NCI-H128 (cell line): ENCODE measurements around the gene HOMEZ.
"Not testable (repeated sequence)": the region's sequence is repeated elsewhere in the genome, so short reads cannot be mapped to it uniquely, and the experiment has no call there.

Experiments
- DNase-seq: peaks from one replicate; lab custom pipeline; 2025; ENCODE audit not compliant: unreplicated experiment; lab: John Stamatoyannopoulos, UW

HOMEZ gene

DNA sequence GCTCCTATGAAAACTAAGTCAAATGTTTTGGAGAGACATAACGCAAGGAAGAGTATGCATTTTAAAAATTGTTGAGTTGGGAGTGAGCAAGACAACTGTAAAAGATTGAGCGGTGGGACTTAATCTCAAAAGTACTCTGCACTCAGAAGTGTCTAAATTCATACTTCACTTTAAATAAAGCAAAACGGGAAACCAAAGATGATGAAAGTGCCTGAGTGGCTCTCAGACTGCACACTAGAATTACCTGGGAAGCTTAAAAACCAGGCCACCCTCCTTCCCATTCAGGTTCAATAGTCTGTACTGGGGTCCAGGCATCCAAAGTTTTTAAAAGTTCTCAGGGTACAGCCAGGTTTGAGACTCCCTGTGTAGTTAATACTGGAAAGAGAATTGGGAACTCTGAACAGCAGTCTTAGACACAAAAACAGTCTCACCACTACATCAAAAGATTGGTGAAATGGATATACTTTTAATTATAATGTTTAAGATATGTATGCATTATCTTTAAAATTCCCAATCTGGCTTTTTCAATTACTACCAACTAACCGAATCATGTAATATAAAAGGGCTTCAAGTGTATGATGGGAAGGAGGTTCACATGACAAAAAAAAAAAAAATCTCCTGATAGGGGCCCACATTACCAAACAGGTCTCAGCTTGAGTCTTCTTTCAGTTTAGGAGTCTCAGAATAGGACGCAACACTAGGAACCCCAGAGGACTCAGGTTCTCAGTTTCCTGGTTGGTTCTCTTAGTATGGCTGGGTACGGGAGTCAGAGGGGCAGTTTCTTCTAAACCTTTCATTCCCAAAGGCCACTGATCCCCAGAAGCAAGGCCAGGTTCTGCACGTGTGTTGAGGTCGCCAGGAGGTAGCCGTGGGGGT lies 1.0 kb downstream of the HOMEZ start:
- DNase-seq, result no peak

DNA sequence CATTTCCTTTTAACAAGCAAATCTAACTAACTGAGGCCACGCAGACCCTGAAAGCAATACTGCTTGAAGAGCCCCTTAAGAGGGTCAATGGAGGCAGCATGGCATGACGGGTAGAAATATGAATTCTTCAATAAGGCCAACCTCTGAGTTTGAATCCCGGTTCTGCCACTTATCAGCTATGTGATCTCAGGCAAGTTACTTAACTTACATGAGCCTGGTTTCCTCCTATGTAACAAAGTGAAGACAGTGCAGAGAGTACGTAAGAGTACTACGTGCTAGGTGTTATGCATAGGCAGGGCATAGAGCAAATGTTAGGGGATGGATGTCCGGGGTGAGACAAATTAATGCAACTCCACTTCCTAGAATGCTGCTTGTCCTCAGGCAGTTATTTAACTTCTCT lies 4.7 kb downstream of the HOMEZ start:
- DNase-seq, result no peak

DNA sequence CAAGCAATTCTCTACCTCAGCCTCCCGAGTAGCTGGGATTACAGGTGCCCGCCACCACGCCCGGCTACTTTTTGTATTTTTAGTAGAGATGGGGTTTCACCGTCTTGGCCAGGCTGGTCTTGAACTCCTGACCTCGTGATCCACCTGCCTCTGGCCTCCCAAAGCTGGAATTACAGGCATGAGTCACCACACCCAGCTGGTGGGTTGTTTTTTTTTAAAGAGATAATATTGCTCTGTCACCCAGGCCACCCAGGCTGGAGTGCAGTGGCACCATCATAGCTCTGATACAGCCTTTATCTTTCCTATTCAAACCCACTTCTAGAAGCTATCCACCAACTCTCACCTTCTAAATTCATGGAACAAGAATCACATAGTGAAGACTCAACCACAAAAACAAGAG lies 8.0 kb downstream of the HOMEZ start:
- not testable (repeated sequence) for DNase-seq

DNA sequence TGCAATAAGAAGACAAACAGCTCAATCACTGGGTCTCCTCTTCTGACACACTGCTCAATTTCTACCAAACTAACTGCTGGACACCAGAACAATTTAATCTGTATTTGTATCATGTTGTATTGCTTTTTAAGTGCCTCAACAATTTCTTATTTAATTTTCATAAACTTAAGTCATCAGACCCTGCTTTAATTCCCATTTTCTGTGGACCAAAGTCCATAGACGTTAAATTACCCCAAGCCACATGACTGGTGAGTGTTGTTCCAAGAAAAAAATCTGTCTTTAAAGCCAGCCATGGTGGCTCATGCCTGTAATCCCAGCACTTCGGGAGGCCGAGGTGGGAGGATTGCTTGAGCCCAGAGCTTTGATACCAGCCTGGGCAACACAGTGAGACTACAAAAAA lies 8.7 kb downstream of the HOMEZ start:
- no peak for DNase-seq

DNA sequence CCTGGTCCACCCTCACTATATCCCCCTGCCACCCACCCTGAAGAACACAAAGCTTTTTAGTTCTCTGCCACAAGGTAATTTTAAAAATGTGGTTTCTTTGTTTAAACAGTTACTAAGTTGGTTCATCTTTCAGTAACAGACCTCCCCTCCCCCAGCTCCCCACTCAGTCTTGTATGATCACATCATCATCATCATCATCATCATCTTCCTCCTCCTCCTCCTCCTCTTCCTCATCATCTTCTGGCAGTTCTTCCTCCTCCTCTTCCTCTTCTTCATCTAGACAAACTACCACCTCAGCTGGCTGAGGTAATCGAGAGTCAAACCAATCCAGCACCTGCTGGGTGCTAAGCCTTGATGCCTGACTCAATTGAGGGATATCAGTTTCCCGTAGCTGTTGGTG lies 10.5 kb downstream of the HOMEZ start:
- no peak for DNase-seq

DNA sequence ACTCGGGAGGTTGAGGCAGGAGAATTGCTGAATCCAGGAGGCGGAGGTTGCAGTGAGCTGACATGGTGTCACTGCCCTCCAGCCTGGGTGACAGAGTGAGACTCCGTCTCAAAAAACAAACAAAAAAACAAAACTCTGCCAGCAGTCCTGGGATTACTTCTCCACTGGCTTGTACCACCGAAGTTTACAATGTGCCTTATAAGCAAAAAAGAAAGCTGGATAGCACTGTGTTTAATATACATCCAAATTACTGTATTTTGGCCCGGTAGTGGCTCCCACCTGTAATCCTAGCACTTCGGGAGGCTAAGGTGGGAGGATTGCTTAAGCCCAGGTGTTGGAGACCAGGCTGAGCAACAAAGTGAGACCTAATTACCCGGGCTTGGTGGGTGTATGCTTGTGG lies 16.7 kb downstream of the HOMEZ start:
- DNase-seq, result no peak

DNA sequence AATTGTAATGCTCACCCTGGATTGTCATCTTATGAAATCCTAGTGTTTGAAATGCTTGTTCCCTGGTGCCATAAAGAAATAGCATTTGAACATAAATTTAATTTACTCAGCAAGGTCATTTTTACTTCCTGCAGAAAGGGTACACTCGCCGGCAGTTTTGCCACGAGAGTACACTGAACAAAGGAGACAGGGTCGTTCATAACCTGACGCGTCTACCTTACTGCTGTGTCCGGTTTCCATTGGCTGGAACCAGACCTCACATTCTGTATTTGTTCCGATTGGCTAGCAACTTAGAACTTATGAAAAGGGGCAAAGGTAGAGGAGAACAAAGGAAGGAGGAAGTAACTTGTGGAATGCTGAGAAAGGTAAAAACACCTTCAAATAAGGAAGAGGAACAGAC lies 25.1 kb downstream of the HOMEZ start:
- DNase-seq, result not testable (repeated sequence)

DNA sequence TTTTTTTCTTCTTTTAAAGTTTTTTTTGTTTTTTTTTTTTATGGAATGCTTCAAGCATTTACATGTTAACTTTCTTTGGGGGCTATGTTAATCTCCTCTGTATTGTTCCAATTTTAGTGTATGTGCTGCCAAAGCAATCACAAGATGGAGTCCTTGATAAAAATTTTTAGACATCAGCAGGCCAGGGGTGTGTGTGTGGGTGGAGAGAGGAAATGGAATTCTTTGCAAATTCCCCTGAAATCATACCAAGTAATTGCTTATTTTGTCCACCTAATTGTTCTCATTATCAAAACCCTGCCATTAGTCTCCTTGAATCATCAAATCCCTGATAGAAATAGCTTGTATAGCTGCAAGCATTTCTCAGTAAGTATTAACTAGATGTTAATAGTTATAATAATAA lies 26.5 kb downstream of the HOMEZ start:
- no peak for DNase-seq

DNA sequence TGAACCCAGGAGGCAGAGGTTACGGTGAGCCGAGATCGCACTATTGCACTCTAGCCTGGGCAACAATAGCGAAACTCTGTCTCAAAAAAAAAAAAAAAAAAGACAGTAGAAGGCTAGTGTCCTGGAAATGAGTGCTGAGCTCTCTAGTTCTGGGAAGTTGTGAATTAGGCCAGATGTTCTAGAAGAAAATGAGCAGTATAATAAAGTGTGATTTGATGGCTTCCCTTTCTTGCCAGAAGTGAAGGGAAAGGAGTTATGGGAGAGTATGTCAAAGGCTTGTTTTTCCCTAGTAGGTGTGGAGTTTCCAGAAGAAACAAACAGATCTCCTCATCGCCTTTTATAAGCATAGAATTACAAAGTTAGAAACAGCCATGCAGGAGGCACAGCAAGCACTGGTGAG lies 27.7 kb downstream of the HOMEZ start:
- DNase-seq, result no peak

DNA sequence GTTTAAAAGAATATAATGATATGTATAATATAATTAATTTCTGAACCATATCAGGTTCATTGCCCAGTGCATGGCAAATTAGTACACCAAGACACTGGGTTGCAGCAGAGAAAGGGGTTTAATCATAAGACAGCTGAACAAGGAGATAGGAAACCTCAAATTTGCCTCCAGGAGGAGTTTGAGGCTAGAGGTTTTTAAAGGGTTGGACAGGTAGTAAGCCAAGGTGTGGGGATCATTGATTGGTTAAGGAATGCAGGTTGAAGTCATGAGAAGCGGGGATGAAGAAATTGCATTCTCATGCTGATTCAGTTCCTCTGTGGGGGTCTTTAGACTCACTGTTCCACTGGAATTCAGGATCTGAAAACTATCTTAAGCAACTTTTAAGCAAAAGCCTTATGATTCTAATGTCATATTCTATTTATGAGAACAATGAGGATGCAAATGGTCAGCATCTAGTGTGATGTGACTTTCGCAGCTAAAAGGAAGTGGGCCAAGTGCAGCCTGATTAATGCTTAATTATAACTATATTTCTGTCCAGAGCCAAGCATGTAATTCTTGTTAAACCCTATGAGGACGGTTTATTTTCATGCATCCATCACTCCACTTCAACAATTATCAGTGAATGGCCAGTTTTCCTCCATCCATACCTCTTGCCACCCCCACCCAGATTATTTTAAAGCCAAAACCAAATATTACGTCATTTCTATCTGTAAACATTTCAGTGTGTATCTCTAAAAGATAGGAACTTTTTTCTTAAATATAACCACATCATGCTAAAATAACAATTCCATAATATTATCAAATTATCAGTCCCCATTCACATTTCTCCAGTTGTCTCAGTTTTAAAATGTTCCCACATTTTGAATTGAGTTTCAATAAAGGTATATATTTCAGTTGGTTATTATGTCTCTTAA lies 33.3 kb downstream of the HOMEZ start:
- DNase-seq, result no peak

DNA sequence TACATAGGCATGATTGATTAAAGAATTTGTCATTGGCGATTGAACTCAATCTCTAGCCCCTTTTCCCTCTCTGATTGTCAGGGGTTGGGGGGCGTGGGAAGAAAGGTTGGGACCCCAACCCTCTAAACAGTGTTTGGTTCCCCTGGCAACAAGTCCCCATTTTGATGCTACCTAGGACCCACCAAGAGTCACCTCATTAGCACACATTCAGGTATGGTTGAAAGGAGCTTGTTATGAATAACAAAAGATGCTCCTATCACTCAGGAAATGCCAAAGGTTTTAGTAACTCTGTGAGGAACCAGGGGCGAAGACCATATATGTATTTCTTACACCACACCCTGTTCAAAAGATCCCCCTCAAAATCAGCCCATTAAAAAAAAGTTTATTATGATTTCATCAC lies 33.9 kb downstream of the HOMEZ start:
- DNase-seq, result no peak

DNA sequence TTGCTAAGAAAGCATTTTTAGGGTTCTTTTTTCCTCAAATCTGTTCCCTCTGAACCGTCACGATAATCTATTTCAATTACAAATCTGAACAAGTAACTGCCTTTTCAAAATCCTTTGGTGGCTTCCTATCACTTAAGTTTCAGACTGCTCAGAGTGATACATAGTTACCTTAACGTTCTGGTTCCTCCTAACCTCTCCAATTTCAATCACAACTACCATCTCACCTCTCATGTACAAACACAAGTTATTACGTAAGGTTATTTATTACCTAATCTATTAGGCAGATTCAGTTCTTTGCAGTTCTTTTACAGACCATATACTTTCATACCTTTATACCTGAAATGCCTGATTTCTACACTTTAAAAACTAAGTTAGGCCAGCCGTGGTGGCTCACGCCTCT lies 36.1 kb downstream of the HOMEZ start:
- no peak for DNase-seq

DNA sequence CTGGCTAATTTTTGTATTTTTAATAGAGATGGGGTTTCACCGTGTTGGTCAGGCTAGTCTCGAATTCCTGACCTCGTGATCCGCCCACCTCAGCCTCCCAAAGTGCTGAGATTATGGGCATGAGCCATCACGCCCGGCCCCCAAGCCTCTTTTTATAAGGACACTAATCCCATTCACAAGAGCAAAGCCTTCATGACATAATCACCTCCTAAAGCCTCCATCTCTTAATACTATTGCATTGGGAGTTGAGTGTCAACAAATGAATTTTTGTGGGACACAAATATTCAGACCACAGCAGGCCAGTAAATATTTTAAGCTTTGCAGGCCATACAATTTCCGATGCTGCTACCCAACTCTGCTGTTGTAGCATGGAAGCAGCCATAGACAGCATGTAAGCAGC lies 37.3 kb downstream of the HOMEZ start:
- DNase-seq, result no peak

DNA sequence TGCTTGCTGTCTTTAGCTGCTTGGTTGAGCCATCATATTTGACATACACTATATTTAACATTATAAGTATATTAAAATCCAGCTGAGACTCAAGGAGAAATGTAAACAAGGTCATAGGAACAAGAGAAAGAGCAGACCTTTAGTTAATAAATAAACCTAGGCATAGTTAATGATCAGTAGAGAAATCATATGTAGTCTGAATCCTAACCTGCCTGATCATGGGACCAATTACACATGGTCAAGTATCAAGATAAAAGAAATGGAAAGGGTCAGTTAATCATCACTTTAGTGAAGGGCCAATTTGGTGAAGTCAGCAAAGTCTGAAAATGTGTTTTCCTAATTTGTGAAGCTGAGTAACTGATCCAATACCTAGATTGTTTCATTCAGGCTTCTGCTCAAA lies 40.6 kb downstream of the HOMEZ start:
- no peak for DNase-seq

DNA sequence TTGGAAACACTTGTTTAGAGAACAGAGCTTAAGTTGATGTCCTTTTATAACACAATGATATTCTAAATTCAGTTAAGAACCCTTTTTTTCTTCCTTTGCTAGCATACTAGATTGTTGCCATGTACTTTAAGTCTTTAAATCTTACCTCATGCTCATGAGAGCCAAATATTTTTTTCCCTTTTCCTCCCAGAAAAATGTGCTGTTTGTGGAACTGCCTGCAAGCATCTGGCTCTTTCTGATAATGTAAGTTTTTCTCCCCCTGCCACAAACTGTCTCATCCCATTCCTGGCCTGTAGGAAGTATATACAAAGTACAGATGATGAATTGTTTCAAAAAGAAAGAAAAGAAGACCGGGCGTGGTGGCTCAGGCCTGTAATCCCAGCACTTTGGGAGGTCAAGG lies 42.9 kb downstream of the HOMEZ start:
- no peak for DNase-seq

DNA sequence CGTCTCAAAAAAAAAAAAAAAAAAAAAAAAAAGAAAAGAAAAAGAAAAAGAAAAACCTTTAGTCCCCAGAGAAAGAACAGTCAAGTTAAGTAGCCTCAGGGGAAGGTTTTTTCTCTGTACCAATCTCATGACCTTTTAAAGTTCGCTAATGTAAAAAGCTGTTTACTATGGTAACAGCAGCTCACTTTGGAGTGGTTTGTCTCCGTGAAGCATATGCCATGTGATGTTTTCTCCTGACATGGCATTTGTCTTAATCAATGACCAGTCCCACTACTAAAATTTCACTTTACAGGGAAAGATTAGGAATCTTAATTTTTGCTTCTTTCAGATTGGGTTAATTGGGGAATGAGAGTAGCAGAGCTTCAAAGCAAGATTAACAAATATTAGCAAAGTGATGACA lies 43.9 kb downstream of the HOMEZ start:
- no peak for DNase-seq

DNA sequence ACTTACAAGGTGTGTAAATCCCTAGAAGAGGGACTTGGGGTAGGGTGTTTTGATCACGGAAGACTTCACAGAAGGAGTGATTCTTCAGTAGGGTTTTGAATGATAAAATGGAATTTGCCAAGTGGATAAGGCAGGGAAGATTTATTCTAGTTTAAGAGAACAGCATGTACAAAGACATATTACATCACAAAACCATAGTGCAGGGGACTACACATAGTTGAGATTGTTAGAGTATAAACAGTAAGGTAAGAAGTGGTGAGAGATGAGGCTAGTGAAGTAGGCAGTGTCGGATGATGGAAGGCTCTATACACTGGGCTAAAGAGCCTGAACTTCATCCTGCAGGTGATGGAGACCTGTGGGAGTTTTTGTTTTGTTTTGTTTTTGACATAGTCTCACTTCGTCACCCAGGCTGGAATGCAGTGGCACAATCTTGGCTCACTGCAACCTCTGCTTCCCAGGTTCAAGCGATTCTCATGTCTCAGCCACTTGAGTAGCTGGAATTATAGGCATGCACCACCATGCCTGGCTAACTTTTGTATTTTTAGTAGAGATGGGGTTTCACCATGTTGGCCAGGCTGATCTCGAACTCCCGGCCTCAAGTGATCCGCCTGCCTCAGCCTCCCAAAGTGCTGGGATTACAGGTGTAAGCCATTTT lies 44.7 kb downstream of the HOMEZ start:
- not testable (repeated sequence) for DNase-seq

DNA sequence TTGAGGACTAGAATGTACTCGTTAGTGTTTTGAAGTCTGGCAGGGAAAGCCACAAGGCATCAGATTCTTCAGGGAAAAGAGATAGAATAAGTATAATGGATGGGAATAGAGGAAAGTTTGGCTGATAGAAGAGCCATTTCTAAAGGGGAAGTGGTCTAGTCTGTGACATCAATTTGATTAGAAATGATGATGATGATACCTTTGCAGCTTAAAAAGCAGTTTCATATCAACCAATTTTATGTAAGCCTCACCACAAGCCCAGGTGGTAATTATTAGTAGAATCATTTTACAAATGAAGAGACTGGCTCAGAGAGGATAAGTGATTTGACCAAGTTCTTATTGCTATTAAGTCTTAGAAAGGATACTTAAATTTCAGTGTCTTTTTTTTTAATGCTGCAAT lies 45.3 kb downstream of the HOMEZ start:
- DNase-seq, result no peak

DNA sequence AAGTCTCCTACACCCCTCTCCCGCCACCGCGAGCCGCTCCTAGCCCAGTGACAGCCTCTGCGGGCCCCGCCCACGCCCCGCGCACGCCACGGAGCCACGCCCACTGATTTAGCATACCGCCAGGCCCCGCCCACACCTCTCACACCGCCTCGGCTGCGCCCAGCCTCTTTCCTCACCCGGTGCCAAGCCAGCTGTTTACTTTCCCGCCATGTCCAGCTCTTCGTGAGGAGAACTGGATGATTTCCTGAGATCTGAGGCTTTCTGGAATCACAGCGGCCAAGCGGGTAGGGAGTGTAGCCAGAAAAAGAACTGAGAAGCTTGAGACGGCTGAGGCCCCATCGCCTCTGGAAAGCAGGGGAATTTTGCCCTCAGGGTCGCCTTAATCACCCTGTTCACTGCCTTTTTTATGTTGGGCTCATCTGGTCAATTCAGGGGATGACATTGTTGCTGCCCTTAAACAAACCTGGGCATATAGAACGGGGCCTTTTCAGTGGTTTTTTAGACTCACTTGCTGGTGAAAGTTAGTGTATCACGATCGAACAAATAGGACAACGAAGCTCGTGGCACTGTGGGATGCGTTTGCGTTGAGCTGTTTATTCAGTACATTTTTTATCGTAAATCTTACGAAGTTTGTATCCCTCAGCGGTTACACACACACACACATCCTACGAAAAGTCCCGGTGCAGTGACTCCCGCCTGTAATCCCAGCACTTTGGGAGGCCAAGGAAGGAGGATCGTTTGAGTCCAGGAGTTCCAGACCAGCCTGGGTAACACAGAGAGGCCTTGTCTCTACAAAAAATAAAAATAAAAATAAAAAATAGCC lies 47.9 kb downstream of the HOMEZ start, which contains the start of gene RNF212B:
RNF212B (plus strand) TSS at position 165 of the 823 bp plus-strand sequence. CDS start 2,410 bp downstream, outside the sequence.
- no peak for DNase-seq

DNA sequence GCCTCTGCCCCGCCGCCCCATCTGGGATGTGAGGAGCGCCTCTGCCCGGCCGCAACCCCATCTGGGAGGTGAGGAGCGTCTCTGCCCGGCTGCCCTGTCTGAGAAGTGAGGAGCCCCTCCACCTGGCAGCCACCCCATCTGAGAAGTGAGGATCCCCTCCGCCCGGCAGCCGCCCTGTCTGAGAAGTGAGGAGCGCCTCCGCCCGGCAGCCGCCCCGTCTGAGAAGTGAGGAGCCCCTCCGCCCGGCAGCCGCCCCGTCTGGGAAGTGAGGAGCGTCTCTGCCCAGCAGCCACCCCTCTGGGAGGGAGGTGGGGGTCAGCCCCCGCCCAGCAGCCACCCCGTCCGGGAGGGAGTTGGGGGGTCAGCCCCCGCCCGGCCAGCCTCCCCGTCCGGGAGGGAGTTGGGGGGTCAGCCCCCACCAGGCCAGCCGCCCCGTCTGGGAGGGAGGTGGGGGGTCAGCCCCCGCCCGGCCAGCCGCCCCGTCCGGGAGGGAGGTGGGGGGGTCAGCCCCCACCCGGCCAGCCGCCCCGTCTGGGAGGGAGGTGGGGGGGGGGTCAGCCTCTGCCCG lies 53.6 kb downstream of the HOMEZ start:
- DNase-seq, result not testable (repeated sequence)
